22Rv1 (cell line): Measurements from ENCODE around the gene NOX3.

Experiments used
- ZFX ChIP-seq: fragments of 450-650 bp; IDR thresholded peaks from 2 replicates; pipeline ENCODE4 v1.6.1; 2017; ENCODE audit warnings: antibody characterized with exemption, borderline replicate concordance
- TF ChIP-seq, protein P1 (sequence below): fragments of 450-650 bp; IDR thresholded peaks from 2 replicates; pipeline ENCODE4 v1.5.1; 2017; ENCODE audit warnings: mild to moderate bottlenecking

DNA sequence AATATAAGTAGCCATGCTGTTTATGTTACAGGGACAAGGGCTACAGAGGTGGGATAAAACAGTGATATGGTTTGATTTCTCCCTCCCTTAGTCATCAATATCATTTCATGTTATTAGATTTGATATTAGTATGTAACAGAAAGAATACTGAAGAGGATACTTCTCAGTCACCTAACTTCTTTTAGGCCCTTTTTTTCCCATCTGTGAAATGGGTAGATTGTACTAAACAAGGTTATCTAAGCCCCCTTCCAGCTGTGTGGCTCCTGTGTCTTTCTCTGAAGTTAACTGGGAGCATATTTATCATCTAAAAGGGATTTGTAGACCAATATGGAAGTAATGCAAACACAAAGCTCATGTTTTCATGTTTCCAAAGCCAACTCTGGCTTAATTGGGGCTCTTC lies 7.7 kb downstream of the NOX3 start:
- TF ChIP-seq, protein P1, sequence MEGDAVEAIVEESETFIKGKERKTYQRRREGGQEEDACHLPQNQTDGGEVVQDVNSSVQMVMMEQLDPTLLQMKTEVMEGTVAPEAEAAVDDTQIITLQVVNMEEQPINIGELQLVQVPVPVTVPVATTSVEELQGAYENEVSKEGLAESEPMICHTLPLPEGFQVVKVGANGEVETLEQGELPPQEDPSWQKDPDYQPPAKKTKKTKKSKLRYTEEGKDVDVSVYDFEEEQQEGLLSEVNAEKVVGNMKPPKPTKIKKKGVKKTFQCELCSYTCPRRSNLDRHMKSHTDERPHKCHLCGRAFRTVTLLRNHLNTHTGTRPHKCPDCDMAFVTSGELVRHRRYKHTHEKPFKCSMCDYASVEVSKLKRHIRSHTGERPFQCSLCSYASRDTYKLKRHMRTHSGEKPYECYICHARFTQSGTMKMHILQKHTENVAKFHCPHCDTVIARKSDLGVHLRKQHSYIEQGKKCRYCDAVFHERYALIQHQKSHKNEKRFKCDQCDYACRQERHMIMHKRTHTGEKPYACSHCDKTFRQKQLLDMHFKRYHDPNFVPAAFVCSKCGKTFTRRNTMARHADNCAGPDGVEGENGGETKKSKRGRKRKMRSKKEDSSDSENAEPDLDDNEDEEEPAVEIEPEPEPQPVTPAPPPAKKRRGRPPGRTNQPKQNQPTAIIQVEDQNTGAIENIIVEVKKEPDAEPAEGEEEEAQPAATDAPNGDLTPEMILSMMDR = no peak
- no peak for TF ChIP-seq ZFX
